HUES64 (cell line): ENCODE results near the gene MARVELD2.
"Not testable (repeated sequence)": the region's sequence is repeated elsewhere in the genome, so short reads cannot be mapped to it uniquely, and the experiment has no call there.

Experiments
- H3K27ac ChIP-seq: 2 replicates; pipeline ENCODE4 v1.7.0; 2013; ENCODE audit warnings: low read depth, low read length, inconsistent platforms
- H3K27me3 ChIP-seq: 2 replicates; pipeline ENCODE4 v1.6.1; 2013; ENCODE audit warnings: mild to moderate bottlenecking, low read length; ENCODE audit not compliant: insufficient read depth
- H3K36me3 ChIP-seq: 2 replicates; pipeline ENCODE4 v1.6.1; 2013; ENCODE audit warnings: mild to moderate bottlenecking, low read length; ENCODE audit not compliant: insufficient read depth
- H3K4me1 ChIP-seq: 2 replicates; pipeline ENCODE4 v1.6.1; 2013; ENCODE audit warnings: mild to moderate bottlenecking, low read length, moderate library complexity; ENCODE audit not compliant: insufficient read depth
- H3K4me3 ChIP-seq: 2 replicates; pipeline ENCODE4 v1.5.1; 2013; ENCODE audit warnings: mild to moderate bottlenecking, low read length, moderate library complexity
- H3K9ac ChIP-seq: 2 replicates; pipeline ENCODE4 v1.6.1; 2013; ENCODE audit warnings: mild to moderate bottlenecking, low read depth, low read length
- H3K9me3 ChIP-seq: 2 replicates; pipeline ENCODE4 v1.6.1; 2013; ENCODE audit warnings: low read depth, low read length; ENCODE audit not compliant: insufficient read depth
- whole genome bisulfite sequencing: fragments of 150-250, 120-280 bp; methylation state at CpG from one replicate; pipeline ENCODE4 v1.1.7; 2013; ENCODE audit warnings: missing lambda C conversion rate; 5-methylcytosine and 5-hydroxymethylcytosine counted together

MARVELD2 gene

GRCh38 chr5:69477170-69477569 is 62.3 kb downstream of the MARVELD2 start:
- Histone ChIP-seq H3K9ac (no peak overlapping the region), H3K9me3 (no peaks in the 10 kb centered on the region), H3K4me3 (no peak overlapping the region), H3K27ac (no peak overlapping the region), H3K27me3 (no peaks in the 10 kb centered on the region), H3K36me3 (no peaks in the 10 kb centered on the region), H3K4me1 (no peaks in the 10 kb centered on the region)
- no CpG with 5 or more reads among the region's 1 CpG for WGBS

- not testable (repeated sequence) for H3K4me1 ChIP-seq, H3K4me3 ChIP-seq, H3K27me3 ChIP-seq, H3K36me3 ChIP-seq, H3K9me3 ChIP-seq, H3K27ac ChIP-seq, H3K9ac ChIP-seq
- WGBS: 94% methylated on average over 7 of the region's 7 CpGs
Measured at GRCh38 chr5:69478296-69478695, 63.4 kb downstream of the MARVELD2 start.

GRCh38 chr5:69484891-69485290 is 70.0 kb downstream of the MARVELD2 start:
- WGBS: 92% methylated on average over 5 of the region's 7 CpGs
- Histone ChIP-seq H3K4me3 (no peak overlapping the region), H3K27ac (no peak overlapping the region), H3K9ac (no peak overlapping the region), H3K4me1 (peaks cover 5% of the 10 kb centered on the region; the same call in 1 of the 2 replicates), H3K9me3 (no peaks in the 10 kb centered on the region), H3K27me3 (no peaks in the 10 kb centered on the region), H3K36me3 (no peaks in the 10 kb centered on the region)

GRCh38 chr5:69485471-69485870 is 70.6 kb downstream of the MARVELD2 start:
- H3K27me3 ChIP-seq: no peaks in the 10 kb centered on the region
- no peak overlapping the region for H3K27ac ChIP-seq
- 93% methylated on average over 1 of the region's 1 CpG for WGBS

GRCh38 chr5:69489246-69489645 is 74.3 kb downstream of the MARVELD2 start:
- no peaks in the 10 kb centered on the region for H3K9me3 ChIP-seq
- H3K9ac ChIP-seq: no peak overlapping the region
- H3K4me1 ChIP-seq: peaks cover 5% of the 10 kb centered on the region; the same call in 1 of the 2 replicates
- no peak overlapping the region for H3K27ac ChIP-seq
- no peaks in the 10 kb centered on the region for H3K36me3 ChIP-seq
- H3K4me3 ChIP-seq: no peak overlapping the region
- 86% methylated on average over 4 of the region's 4 CpGs for WGBS
- peaks cover 19% of the 10 kb centered on the region; the same call in 1 of the 2 replicates for H3K27me3 ChIP-seq

More at GRCh38 chr5:69485471-69485870, 70.6 kb downstream of the MARVELD2 start:
- peaks cover 5% of the 10 kb centered on the region; the same call in 1 of the 2 replicates for H3K4me1 ChIP-seq
- no peak overlapping the region for H3K9ac ChIP-seq
- H3K36me3 ChIP-seq: no peaks in the 10 kb centered on the region
- no peaks in the 10 kb centered on the region for H3K9me3 ChIP-seq
- H3K4me3 ChIP-seq: no peak overlapping the region

GRCh38 chr5:69491027-69491426 is 76.1 kb downstream of the MARVELD2 start:
- Histone ChIP-seq H3K27ac (no peak overlapping the region), H3K4me1 (peaks cover 21% of the 10 kb centered on the region), H3K9me3 (no peaks in the 10 kb centered on the region), H3K9ac (no peak overlapping the region), H3K27me3 (peaks cover 19% of the 10 kb centered on the region; the same call in 1 of the 2 replicates), H3K36me3 (no peaks in the 10 kb centered on the region), H3K4me3 (no peak overlapping the region)
- WGBS: 86% methylated on average over 2 of the region's 2 CpGs

GRCh38 chr5:69491838-69492390 is 77.0 kb downstream of the MARVELD2 start:
- 10% methylated on average over 17 of the region's 17 CpGs for WGBS
- Histone ChIP-seq H3K9ac (peak overlapping the region; percentile 90), H3K27me3 (peaks cover 19% of the 10 kb centered on the region; the same call in 1 of the 2 replicates), H3K9me3 (no peaks in the 10 kb centered on the region), H3K36me3 (no peaks in the 10 kb centered on the region), H3K4me3 (peak overlapping the region; percentile 97), H3K27ac (peak overlapping the region; percentile 84; the same call in 1 of the 2 replicates), H3K4me1 (peaks cover 26% of the 10 kb centered on the region)

GRCh38 chr5:69492391-69492922 is 77.5 kb downstream of the MARVELD2 start, which contains the start of gene OCLN:
OCLN (plus strand) TSS chr5:69492790; CDS start chr5:69504245, 11,455 bp downstream.
- no peaks in the 10 kb centered on the region for H3K9me3 ChIP-seq
- H3K27ac ChIP-seq: peak within 1 kb of the TSS; percentile 84
- peaks cover 30% of the 10 kb centered on the region for H3K4me1 ChIP-seq
- peak within 1 kb of the TSS; percentile 90 for H3K9ac ChIP-seq
- H3K4me3 ChIP-seq: peak within 1 kb of the TSS; percentile 97
- under 1% methylated on average over 56 of the region's 56 CpGs for WGBS
- H3K36me3 ChIP-seq: no peaks in the 10 kb centered on the region
- peaks cover 19% of the 10 kb centered on the region; the same call in 1 of the 2 replicates for H3K27me3 ChIP-seq

- Histone ChIP-seq H3K27me3 (peaks cover 19% of the 10 kb centered on the region; the same call in 1 of the 2 replicates), H3K27ac (peak overlapping the region; percentile 84), H3K4me1 (peaks cover 30% of the 10 kb centered on the region), H3K4me3 (peak overlapping the region; percentile 97), H3K9me3 (no peaks in the 10 kb centered on the region), H3K9ac (peak overlapping the region; percentile 90), H3K36me3 (no peaks in the 10 kb centered on the region)
- under 1% methylated on average over 36 of the region's 42 CpGs for WGBS
Measured at GRCh38 chr5:69492923-69493395, 78.0 kb downstream of the MARVELD2 start.

- peaks cover 30% of the 10 kb centered on the region for H3K4me1 ChIP-seq
- no peaks in the 10 kb centered on the region for H3K36me3 ChIP-seq
- H3K9me3 ChIP-seq: no peaks in the 10 kb centered on the region
- H3K4me3 ChIP-seq: peak overlapping the region; percentile 97
- H3K9ac ChIP-seq: peak overlapping the region; percentile 90
- WGBS: under 1% methylated on average over 62 of the region's 62 CpGs
- H3K27ac ChIP-seq: peak overlapping the region; percentile 84
- H3K27me3 ChIP-seq: peaks cover 19% of the 10 kb centered on the region; the same call in 1 of the 2 replicates
Measured at GRCh38 chr5:69493396-69494133, 78.6 kb downstream of the MARVELD2 start.
